ENCODE results near the gene SLC25A21.

DNA sequence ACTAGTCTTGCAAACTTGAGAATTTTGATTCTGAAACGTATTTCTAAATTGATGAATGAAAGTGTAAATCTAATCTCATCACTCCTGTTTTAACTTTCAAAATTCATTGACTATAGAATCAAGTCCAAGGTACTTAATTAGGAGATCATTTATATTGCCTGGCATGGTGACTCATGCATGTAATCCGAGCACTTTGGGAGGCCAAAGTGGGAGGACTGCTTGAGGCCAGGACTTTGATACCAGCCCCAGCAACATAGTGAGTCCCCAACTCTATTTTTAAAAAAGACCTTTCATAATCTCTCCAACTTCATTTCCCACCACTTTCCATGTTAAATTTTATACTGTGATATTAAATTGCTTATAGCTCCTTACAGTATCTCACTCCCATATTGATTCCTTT lies 22.3 kb upstream of the SLC25A21 start:
- TF ChIP-seq, protein P1, sequence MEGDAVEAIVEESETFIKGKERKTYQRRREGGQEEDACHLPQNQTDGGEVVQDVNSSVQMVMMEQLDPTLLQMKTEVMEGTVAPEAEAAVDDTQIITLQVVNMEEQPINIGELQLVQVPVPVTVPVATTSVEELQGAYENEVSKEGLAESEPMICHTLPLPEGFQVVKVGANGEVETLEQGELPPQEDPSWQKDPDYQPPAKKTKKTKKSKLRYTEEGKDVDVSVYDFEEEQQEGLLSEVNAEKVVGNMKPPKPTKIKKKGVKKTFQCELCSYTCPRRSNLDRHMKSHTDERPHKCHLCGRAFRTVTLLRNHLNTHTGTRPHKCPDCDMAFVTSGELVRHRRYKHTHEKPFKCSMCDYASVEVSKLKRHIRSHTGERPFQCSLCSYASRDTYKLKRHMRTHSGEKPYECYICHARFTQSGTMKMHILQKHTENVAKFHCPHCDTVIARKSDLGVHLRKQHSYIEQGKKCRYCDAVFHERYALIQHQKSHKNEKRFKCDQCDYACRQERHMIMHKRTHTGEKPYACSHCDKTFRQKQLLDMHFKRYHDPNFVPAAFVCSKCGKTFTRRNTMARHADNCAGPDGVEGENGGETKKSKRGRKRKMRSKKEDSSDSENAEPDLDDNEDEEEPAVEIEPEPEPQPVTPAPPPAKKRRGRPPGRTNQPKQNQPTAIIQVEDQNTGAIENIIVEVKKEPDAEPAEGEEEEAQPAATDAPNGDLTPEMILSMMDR (IDR thresholded peaks at IDR 0.05; ENCODE audit: low read length), result no peak
- TF ChIP-seq EZH2 (optimal IDR thresholded peaks at IDR 0.05; ENCODE audit: low read depth, low read length) (no peak), EZH2phosphoT487 (IDR thresholded peaks at IDR 0.05; ENCODE audit: low read length) (no peak)

Data from MM.1S (cell line).